HS-27A (cell line): ENCODE data around the gene ATG7.

Source experiments
- DNase-seq: peaks from one replicate; pipeline ENCODE4 v3.0.0-alpha.2; 2012; ENCODE audit warnings: low read depth, missing footprints

ATG7 gene

GRCh38 chr3:11536936-11537612 is 264.9 kb downstream of the ATG7 start:
- DNase-seq, result no peak

- no peak for DNase-seq
Measured at GRCh38 chr3:11538581-11538980, 266.4 kb downstream of the ATG7 start.

GRCh38 chr3:11539218-11539617 is 267.0 kb downstream of the ATG7 start:
- no peak for DNase-seq

- DNase-seq, result no peak
Measured at GRCh38 chr3:11539677-11540076, 267.5 kb downstream of the ATG7 start.

DNA sequence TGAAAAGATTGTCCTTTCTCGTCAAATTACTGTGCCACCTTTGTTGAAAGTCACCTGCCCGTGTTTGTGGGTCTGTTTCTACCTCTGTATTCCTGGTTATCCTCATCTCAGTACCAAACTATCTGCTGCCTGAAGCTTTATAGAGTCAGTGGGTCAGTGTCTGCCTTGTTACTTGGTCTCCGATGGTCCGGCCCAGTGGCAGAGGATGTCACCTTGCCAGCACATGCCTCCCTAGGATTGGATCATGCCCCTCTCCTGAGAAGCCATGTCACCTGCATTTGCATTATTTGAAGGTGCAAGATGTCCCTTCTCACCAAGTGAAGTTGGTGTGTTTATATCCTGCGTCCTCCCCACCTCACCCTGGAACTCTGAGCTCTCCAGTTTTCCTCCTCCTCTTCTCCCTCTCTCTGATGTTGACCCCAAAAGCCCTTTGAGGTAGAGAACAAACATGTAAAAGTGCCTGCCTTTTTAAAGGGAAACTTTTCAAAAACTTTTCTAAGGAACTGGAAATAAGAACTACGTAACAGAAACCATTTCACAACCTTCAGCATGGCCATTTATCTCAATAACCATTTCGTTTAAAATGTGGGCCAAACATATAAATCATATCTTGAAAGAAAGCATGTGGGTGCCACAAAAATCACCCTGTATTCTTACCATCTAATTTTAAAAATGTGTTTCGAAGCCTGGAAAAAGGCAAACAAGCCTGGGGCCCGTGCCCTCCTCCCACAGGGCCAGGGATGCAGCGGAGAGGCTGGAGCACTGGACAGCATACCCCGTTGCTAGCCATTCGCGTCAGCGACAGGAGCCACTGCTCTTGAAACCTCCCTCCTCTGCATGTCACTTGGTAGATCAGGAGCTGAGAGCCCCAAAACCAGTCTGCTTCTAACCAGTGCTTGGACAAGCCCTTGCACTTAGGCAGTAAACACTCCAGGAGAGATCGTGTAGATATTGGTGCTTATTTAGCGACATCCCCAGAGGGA is 269.4 kb downstream of the ATG7 start:
- DNase-seq, result no peak

GRCh38 chr3:11542551-11542950 is 270.4 kb downstream of the ATG7 start:
- no peak for DNase-seq

GRCh38 chr3:11543141-11543947 is 271.1 kb downstream of the ATG7 start:
- no peak for DNase-seq

DNA sequence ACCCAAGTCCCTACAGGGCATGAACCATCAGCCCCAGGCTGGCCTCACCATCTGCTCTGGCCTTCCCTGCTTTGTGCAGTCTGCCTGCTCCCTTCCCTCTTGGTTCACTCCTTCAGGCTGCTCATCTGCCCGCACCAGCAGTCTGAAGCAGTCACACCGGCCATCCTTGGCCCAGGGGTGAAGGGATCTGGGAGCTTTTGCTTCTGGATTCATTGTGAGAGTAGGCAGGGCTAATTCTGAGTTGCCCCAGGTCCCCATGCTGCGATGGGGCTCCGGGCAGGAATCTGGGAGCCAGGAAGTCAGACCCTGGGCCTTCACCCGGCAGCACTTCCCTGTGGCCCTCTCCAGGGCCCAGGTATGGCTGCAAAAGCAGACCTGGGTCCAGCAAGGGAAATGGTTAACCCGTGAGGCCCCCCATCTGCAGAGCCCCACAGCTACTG is 271.8 kb downstream of the ATG7 start:
- no peak for DNase-seq

DNA sequence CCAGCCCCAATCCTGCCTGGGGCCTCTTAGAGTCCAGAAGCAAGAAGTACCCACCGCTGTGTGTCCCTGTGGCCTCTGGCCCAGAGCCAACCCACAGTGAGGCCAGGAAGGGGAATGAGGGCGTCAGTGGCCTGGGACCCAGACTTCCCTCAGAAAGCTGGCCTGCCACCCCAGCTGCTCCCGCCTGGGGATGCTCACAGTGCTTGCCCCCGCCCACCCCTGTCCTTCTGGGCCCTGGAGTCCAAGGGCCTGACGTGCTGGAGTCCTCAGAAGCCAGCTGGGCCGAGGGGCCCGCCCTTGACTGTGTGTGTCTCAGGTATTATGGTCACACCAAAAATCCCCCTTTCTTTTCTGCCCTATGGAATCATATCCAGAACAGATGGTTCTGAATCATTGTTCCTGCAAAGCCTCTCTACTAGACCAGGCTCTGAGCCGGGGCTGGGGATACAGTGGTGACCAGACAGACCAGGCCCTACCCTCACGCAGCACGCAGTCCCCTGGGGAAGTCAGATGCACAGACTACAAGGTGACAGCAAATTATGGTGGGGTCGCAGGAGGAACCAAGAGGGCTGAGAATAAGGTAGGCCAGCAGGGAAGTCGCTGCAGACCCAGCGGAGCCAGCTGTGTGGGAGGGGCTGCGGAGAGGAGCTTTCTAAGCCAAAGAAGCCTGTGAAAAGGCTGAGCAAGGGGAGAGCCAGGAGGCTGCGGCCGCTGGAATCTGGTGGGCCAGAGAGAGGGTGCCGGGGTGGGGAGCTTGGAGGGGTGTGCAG is 272.4 kb downstream of the ATG7 start:
- no peak for DNase-seq

GRCh38 chr3:11545186-11545851 is 273.1 kb downstream of the ATG7 start:
- DNase-seq, result no peak

DNA sequence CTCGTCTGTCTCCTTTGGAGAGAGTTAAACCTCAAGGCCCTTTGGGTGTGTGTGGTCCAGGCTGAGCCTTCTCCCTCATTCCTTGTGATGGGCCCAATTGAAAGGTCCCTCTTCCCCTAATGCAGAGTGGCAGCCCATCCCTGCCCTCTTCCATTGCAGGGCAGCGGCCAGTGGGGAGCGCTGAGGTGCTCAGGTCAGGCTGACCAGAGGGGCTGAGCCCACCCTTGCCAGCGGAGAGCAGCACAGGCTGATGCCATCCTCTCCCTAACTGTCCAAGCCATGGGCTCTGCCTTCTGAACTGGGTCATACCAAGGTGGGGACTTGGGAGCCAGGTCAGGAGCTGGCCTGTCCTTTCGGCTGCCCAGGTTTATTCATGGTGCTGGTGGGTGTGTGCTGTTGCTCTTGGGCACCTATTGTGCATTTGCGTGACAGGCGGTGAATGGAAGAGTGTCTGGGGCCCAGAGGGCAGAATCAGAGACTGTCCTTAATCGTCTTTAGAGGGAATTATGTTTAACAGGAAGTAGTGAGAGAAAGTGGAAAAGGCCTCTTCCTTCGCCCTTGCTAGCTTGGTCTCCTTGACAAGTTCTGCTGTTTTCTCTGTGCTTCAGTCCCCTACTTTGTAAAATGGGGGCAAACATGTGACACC is 274.6 kb downstream of the ATG7 start:
- no peak for DNase-seq

GRCh38 chr3:11547498-11547897 is 275.3 kb downstream of the ATG7 start:
- no peak for DNase-seq

- no peak for DNase-seq
Measured at GRCh38 chr3:11548721-11549131, 276.5 kb downstream of the ATG7 start.

GRCh38 chr3:11549580-11550140 is 277.5 kb downstream of the ATG7 start:
- no peak for DNase-seq

GRCh38 chr3:11551036-11551435 is 278.8 kb downstream of the ATG7 start:
- DNase-seq, result no peak

DNA sequence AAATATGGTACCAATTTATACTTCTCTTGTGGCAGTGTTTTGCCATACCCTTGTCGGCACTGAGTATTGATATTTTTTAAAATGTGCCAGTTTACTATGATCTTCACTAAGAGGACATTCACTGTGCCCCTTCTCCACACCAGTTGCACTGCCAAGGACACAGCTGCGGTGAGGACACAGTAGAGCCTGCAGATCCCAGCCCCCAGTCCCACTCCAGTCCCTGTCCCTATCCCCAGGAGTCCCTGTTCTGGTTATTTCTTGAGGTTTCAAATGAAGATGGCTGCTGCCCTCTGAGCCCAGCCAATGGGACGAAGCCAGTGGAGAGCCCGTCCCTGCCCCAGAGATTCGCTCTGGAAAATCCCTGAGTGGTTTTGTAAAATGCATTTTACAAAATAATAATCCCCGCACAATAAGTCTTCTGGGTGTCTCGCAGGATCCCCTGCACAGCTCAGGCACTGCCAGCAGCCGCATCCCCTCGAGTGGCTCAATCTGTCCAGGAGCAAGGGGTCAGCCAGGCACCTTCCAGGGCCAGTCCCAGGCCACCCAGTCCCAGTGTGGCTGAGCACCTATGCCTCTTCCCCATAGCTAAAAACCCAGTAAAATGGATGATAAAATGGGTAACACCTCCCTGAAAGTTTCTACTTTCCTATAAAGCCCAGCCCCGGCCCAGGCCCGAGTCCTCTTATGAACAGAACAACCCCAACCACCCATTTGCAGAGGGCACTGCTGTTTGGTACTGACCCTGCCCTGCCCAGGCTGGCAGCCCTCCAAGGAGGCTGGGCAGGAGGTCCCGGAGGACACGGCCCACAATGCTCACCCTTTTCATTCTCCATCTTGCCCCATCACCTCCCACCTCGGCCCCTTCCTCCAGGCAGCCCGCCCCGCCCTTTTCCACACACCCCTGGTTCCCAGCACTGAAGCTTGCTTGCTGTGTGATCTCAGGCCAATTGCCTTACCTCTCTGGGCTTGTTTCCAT is 280.4 kb downstream of the ATG7 start:
- DNase-seq, result no peak

DNA sequence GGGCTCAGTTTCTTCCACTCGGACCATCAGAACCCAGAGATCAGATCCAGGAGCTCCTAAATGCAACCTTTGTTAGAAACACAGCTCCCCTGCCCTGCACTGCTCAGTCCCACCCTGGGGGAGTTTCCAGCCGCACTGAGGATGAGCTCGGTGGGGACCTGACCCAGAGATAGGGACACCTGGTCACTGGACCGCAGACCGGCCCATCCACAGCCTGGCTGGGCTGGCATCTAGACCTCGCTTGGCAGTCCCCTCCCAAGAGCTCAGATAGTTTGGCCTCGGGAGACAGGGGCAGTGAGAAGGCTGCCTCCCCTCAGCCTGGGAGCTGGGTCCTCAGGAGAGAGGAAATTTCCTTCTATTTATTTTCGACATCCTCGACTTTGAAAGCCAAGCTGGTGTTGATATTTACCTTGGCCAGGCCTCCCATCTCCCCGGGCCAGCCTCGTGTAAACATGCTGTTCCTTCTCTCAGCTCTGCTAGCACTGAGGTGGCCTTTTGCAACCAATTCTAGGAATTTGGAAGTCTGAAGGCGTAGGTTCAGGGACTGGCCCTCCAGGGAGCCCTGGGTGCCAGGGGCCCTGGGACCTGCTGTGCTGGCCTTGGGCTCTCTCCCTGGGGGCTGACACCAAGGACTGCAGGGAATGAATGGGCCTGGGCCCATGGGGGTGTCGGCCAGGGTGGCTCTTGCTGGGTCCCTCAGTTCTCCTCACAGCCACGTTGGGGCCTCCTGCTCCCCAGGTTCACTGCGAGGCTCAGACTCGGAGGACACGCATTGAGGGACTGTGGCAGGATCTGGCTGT is 281.4 kb downstream of the ATG7 start:
- no peak for DNase-seq

GRCh38 chr3:11554236-11554610 is 282.0 kb downstream of the ATG7 start:
- no peak for DNase-seq
